SH-SY5Y (cell line): ENCODE results near the gene KRTAP9-2.

ENCODE experiments used
- GATA2 ChIP-seq: IDR thresholded peaks from 2 replicates; pipeline ENCODE4 v1.6.1; 2011; ENCODE audit warnings: mild to moderate bottlenecking, low read depth, low read length
- GATA3 ChIP-seq: IDR thresholded peaks from 2 replicates; pipeline ENCODE4 v1.6.1; 2011; ENCODE audit warnings: low read depth, mild to moderate bottlenecking, low read length, moderate library complexity

- TF ChIP-seq GATA3 = no peak
- no peak for TF ChIP-seq GATA2
These were observed 36.8 kb downstream of the KRTAP9-2 start for GRCh38 chr17:41263212-41263611.
